ENCODE measurements around the gene AKT3. TPM values are rescaled to one million over a fixed set of nuclear protein-coding genes. Genes with fewer than 3 reads are reported as not detected.
"Not testable (repeated sequence)": the region's sequence is repeated elsewhere in the genome, so short reads cannot be mapped to it uniquely, and the experiment has no call there.

The AKT3 gene
- polyA plus RNA-seq, 3 donors, result 3.6 to 27.2 (median 8.0) TPM

DNA sequence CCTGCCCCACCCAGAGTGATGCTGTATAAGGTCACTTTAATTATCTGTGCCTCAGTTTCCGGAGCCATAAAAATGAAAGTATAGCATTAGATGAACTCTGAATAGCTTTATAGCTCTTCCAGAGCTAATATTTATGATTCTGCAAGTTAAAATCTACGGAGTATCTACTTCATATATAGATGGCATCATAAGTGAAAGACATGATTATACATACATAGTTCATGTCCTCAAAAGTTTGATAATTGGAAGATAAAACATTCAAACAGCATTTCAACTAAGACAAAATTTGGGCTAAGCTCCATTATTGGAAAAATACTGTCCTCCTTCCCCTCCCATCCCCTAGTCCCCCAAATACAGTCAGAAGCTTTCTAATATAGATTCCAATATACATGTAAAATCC, 4.2 kb downstream of the AKT3 start:
- 84 to 98% (median 92%) methylated on average over 2 of the region's 2 CpGs for WGBS, 3 donors
- H3K27ac ChIP-seq (ENCODE audit: low read depth, low read length), result no peak overlapping the region

DNA sequence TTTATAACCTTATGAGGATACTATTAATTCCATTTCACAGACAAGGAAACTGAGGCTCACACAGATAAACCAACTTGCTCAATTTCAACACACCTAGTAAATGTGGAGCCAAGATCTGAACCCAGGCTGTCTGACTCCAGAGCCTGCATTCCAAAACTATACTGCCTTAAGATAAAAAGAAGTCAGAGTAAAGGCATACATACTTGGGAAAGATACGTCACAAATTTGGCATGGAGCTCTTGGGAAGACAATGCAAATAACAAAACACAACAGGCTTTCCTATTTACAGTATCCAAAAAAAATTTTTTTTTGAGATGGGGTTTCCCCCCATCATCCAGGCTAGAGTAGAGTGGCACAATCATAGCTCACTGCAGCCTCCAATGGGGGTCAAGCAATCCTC, 5.9 kb downstream of the AKT3 start:
- H3K27ac ChIP-seq (ENCODE audit: low read depth, low read length), result no peak overlapping the region
- 87 to 92% (median 88%) methylated on average over 1 of the region's 1 CpG for WGBS, 3 donors

DNA sequence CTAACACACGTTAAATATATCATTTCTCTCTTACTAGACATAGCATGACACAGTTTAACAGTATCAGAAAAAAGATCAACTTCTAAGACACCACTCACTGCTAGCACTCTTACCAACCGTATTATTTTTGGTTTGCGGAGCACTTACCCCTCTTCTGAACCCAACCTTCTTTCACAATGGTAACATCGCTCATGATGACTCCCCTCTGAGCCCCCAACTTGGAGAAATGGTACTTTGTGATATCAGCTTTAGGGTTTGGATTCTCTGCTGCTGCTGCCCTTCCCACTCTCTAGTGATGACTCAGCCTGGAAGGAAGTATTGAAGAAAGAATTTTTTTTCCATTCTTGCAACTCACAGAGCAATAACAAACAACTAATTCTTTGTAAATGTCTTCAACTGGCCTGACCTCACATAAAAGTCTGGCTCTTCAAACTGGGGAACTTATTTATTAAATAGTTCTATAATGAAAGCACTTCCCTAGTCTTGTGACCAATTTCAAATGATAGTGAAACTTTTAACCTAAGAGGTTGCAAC, 7.0 kb downstream of the AKT3 start:
- H3K27ac ChIP-seq (ENCODE audit: low read depth, low read length), result no peak overlapping the region
- 47 to 78% (median 56%) methylated on average over 4 of the region's 4 CpGs for WGBS, 3 donors

DNA sequence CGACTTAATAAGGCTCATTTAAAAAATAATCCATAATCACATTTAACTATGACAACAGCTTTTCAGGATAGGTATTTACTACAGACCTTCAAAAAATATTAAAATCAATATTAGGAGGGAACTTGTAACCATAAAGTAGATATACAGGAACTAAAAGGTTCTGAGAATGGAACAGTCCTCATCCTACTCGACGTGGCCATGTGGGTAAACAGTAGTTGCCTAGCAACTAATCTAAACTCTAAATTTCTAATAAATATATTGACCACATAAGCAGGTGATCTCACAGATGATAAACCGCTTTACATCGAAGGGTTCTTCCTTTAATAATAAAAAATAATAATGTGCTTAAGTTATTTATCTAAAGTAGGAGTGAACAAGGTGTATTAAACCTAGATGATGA, 7.9 kb downstream of the AKT3 start:
- H3K27ac ChIP-seq (ENCODE audit: low read depth, low read length), result no peak overlapping the region
- 69 to 82% (median 78%) methylated on average over 5 of the region's 5 CpGs for WGBS, 3 donors

DNA sequence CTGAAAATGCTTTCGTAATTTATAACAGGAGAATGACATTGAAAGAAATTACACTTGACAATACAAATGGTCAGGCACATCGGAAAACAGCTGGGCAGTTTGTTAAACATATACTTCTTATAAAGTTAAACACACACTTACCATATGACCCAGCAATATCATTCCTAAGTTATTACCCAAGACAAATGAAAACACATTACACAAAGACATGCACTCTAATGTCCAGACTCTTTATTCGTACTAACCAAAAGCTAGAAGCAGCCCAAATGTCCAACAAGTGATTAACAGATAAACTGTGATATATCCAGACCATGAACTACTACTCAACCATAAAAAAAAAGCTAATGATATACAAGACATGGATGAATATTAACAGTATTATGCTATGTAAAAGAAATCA, 8.5 kb downstream of the AKT3 start:
- H3K27ac ChIP-seq (ENCODE audit: low read depth, low read length), result no peak overlapping the region
- WGBS, 3 donors, result 76 to 92% (median 92%) methylated on average over 3 of the region's 3 CpGs

DNA sequence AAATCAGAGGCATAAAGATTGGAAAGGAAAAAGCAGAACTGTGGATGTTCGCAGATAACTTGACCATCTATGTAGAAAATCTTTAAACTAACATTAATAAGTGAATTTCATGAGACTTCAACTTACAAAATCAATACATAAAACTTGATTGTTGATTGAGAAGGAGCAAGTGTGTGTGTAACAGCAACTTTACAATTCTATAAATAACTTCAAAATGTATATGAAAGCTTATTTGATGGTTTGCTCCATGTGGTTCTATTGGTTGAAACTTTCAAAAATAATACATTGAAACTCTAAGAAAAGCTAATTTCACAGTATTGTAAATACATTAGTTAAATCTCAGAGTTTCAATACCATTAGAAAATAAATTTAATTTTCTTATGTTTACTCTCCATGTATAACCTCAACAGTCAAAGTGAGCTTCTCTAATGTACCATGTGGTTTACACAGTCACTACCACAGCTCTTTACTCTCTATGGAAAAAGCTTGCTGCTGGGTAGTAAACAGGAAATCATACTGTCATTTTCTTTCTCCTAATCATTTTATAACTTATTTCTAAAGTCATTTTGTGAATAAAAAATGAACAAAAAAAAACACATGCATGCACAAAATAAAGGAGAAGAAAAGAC, 12.0 kb downstream of the AKT3 start:
- no peak overlapping the region for H3K27ac ChIP-seq (ENCODE audit: low read depth, low read length)
- 91 to 100% (median 97%) methylated on average over 1 of the region's 1 CpG for WGBS, 3 donors

DNA sequence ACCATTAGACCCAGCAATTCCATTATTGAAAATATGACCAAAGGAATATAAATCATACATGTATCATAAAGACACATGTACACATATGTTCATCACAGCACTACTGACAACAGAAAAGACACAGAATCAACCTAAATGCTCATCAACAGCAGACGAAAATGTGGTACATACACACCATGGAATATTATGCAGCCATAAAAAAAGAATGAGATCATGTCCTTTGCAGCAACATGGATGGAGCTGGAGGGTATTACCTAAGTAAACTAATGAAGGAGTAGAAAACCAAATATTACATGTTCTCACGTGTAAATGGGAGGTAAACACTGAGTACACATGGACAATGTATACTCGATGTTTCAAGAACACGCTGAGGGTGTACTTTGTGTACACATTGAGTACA, 15.9 kb downstream of the AKT3 start:
- H3K27ac ChIP-seq (ENCODE audit: low read depth, low read length), result no peak overlapping the region
- 94 to 97% (median 97%) methylated on average over 4 of the region's 4 CpGs for WGBS, 3 donors

DNA sequence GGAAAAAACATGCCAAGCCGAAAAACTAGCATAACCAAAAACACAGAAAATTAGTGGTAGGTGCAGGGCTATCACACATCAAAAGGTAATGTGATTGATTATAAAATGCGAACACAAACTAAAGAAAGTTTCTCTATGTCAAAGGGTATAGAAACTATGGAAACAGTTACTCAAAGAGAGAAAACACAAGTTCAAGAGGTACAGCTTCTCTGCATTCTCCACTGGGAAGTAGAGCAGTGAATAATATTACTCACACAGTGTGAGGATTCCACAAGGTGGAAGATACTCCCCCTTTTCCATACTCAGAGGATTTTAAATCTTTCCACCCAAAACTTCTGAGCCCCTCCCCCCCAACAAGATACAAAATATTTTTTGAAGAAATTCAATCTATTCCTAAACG, 18.6 kb downstream of the AKT3 start:
- 90% methylated on average over 3 of the region's 3 CpGs for WGBS, 3 donors

DNA sequence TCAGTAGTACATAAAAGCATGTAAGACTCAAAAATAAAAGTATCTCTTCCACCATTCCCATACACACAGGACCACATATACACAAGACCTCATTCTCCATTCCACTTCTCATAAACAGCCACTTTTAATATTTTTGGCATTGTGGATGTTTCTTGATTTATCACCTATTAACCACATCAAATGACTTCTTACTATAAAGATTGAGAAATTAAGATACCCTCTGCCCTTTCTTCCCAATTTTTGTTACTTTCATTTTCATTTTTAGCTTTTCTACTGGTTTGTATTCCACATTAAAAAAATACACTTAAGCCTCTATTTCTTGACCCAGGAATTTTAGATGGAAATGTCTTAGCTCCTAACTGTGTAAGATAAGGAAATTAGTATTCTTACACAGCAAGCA, 22.8 kb downstream of the AKT3 start:
- no peak overlapping the region for H3K27ac ChIP-seq (ENCODE audit: low read depth, low read length)

More for the DNA sequence above, 18.6 kb downstream of the AKT3 start:
- no peak overlapping the region for H3K27ac ChIP-seq (ENCODE audit: low read depth, low read length)

DNA sequence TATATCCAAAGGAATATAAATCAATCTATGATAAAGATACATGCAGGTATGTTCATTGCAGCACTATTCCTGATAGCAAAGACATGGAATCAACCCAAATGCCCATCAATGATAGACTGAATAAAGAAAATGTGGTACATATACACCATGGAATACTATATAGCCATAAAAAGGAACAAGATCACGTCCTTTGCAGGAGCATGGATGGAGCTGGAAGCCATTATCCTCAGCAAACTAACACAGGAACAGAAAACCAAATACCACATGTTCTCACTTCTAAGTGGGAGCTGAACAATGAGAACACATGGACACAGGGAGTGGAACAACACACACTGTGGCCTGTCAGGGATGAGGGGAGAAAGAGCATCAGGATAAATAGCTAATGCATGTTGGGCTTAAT, 25.1 kb downstream of the AKT3 start:
- not testable (repeated sequence) for H3K27ac ChIP-seq (ENCODE audit: low read depth, low read length)
- WGBS, 3 donors, result 73 to 99% (median 89%) methylated on average over 1 of the region's 1 CpG

DNA sequence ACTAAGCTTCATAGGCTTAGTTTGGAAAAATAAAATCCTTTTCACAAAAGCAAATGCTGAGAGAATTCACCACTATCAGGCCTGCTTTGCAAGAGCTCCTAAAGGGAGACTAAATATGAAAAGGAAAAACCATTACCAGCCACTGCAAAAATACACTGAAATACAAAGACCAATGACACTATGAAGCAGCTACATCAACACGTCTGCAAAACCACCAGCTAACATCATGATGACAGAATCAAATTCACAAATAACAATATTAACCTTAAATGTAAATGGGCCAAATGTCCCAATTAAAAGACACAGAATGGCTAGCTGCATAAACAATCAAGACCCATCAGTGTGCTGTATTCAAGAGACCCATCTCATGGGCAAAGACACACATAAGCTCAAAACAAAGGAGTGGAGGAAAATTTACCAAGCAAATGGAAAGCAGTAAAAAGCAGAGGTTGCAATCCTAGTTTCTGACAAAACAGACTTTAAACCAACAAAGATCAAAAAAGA, 28.8 kb downstream of the AKT3 start:
- 81 to 98% (median 97%) methylated on average over 1 of the region's 1 CpG for WGBS, 3 donors
- no peak overlapping the region for H3K27ac ChIP-seq (ENCODE audit: low read depth, low read length)

DNA sequence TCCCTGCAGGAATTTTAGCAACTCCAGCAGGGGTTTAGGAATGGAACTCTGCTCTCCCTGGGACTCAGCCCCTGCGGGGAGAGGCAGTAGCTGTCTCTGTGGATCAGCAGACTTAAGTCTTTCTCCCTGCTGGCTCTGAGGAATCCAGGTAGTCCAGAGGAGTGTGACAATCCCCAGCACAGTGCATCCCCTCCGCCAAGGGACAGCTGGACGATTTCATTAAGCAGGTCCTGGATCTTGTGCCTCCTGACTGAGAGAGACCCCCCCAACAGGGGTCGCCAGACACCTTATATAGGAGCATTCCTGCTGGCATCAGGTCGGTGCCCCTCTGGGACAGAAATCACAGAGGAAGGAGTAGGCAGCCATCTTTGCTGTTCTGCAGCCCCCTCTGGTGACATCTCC, 30.6 kb downstream of the AKT3 start:
- no peak overlapping the region for H3K27ac ChIP-seq (ENCODE audit: low read depth, low read length)
- WGBS, 3 donors, result 73 to 89% (median 89%) methylated on average over 5 of the region's 5 CpGs

DNA sequence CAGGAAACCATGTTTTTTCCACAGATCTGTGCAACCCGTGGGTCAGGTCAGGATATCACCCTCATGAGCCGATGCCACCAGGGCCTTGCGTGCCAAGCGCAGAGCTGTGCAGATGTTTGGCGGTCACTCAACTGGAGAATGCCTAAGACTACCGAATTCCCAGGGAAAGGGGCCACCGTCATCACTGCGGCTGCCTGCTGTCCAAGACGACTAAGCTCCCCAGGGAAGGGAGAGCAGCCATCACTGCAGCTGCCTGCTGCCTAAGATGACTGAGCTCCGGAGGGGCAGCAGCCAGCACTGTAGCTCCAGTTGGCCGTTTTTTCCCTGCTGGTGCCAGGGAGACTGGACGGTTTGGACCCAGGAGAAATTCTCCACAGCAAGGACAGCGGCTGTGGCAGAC, 31.1 kb downstream of the AKT3 start:
- H3K27ac ChIP-seq (ENCODE audit: low read depth, low read length), result no peak overlapping the region
- WGBS, 3 donors, result 89 to 94% (median 92%) methylated on average over 13 of the region's 13 CpGs

DNA sequence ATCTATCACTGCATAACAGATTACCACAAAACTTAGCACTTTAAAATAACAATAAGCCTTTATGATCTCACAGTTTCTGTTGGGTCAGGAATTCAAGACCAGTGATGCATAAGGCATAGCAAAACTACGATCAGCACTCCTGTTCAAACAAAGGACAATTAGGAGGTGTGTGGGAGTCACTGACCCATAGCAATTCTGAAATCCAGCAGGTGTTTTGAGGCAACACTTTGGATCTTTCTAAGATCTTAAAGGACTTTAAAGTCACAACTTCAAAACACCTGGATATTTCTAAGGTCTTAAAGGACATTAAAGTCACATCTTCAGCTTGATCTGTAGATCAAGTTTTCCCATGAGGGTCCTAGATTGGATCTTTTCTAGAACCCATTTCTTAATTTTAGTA, 35.3 kb downstream of the AKT3 start:
- WGBS, 3 donors, result 79 to 94% (median 91%) methylated on average over 1 of the region's 1 CpG
- no peak overlapping the region for H3K27ac ChIP-seq (ENCODE audit: low read depth, low read length)

DNA sequence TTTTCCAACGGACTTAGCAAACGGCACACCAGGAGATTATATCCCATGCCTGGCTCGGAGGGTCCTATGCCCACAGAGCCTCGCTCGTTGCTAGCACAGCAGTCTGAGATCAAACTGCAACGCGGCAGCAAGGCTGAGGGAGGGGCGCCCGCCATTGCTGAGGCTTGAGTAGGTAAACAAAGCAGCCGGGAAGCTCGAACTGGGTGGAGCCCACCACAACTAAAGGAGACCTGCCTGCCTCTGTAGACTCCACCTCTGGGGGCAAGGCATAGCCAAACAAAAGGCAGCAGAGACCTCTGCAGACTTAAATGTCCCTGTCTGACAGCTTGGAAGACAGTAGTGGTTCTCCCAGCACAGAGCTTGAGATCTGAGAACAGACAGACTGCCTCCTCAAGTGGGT, 42.7 kb downstream of the AKT3 start:
- H3K27ac ChIP-seq (ENCODE audit: low read depth, low read length), result not testable (repeated sequence)
- 90 to 97% (median 94%) methylated on average over 10 to 11 of the region's 11 CpGs for WGBS, 3 donors

DNA sequence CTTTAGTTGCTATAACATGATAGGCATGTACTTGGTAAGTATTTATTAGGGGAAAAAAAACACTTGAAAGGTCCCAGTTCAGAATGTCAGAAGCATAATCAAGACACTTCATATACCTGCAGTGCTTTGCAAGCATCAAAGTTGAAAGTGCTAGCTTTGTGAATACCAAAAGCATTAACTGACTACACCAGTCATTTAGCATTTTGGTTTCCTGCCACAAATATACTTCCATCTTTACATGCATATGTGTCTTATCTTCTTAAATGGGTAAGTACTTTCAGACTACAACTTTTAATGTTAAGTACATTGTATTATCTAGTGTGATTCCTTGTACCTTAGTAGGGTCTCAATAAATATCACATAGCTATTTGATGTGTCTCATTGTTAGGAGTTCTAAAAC, 43.7 kb downstream of the AKT3 start:
- no peak overlapping the region for H3K27ac ChIP-seq (ENCODE audit: low read depth, low read length)

DNA sequence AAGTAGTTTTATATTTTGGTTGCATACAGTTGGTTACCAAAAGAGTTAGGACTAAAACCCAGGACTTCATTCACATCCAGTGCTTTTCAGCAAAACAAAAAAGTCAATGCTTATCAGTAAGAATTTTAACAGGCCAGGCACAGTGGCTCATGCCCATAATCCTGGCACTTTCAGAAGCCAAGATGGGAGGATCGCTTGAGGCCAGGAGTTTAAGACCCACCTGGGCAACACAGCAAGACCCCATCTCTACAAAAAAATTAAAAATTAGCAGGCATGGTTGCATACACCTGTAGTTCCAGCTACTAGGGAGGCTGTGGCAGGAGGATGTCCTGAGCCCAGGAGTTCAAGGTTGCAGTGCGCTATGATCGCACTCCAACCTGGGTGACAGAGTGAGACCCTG, 47.3 kb downstream of the AKT3 start:
- WGBS, 3 donors, result 95 to 99% (median 97%) methylated on average over 3 of the region's 3 CpGs

DNA sequence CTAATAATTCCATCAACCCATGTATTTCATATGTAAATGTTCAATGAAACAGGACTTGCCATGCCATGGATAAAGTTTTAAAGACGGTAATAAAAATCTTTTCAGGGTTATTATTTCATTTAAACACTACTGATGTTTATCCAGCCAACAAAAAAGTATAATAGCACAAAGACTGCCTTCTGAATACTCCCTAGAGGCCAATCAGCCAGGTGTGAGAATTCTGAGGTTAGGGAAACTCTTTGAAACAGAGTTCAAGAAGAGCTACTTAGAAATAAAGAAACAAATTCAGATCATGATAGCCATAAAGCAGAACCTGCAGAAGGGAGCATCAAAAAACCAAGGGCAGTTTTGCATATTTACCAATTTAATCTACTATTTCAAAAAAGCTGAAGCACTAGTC, 48.7 kb downstream of the AKT3 start:
- H3K27ac ChIP-seq (ENCODE audit: low read depth, low read length), result no peak overlapping the region
- 68 to 83% (median 78%) methylated on average over 1 of the region's 1 CpG for WGBS, 3 donors

More for the DNA sequence above, 47.3 kb downstream of the AKT3 start:
- H3K27ac ChIP-seq (ENCODE audit: low read depth, low read length), result no peak overlapping the region

DNA sequence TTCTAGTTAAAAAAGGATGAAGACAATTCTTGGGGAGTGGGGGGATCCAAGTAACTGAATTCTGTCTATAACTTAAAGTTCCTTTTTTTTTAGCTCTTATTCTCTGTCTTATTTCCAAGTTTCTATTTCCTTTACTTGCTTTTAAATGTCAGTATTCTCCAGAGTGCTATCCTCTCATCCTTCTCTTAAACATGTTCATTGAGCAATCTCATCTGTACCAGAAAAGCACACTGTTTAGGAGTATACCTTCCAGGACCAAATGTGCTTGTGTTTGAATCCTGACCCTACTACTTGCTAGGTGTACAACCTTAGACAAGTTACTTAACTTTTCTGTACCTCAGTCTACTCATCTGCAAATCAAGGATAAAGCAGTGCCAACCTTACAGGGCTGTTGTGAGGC, 50.1 kb downstream of the AKT3 start:
- no peak overlapping the region for H3K27ac ChIP-seq (ENCODE audit: low read depth, low read length)

DNA sequence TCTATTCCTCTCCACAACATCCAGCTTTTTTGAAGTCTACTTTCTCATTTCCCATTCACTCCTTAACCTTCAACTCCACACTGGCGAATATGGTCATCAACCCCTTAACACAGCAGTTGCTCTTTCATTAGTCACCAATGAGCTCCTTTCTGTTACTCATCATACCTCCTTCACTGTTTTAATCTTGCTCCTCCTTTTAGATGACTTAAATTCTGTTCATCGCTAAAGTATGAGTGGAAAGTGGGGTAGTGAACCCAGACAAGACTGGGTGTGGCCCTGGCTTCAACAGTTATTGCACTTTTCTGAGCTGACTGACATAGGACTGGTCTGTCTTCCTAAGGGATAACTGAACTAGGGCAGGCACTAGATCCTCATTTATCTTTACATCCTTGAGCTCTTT, 51.3 kb downstream of the AKT3 start:
- 88 to 94% (median 91%) methylated on average over 2 of the region's 2 CpGs for WGBS, 3 donors

DNA sequence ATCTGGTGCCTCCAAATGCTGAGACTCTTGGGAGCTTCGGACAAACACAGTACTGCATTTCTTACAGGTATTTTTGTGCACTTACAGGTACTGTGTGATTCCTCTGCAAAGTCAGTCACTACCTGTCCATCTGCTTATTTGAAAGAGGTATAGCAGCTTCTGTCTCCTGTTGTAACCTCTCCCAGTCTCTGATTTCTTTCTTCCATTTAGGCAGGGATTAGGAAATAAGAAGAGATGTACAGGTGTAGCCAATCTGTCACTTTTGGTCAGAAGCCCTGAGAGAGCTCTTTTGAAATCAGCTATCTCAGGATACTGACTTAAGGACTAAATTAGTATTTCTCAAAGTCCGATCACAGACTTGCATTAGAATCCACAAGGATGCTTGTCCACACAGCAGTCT, 54.0 kb downstream of the AKT3 start:
- WGBS, 3 donors, result 72 to 97% (median 93%) methylated on average over 2 of the region's 2 CpGs

More for the DNA sequence above, 51.3 kb downstream of the AKT3 start:
- no peak overlapping the region for H3K27ac ChIP-seq (ENCODE audit: low read depth, low read length)

More for the DNA sequence above, 54.0 kb downstream of the AKT3 start:
- H3K27ac ChIP-seq (ENCODE audit: low read depth, low read length), result no peak overlapping the region

Data from adipose tissue (tissue), 3 donors.